Rectal smooth muscle tissue (tissue), 1 donor: Measurements from ENCODE around the gene SPRR2B.
"Not testable (repeated sequence)": the region's sequence is repeated elsewhere in the genome, so short reads cannot be mapped to it uniquely, and the experiment has no call there.

Experiments used
- H3K27ac ChIP-seq: one replicate; pipeline ENCODE4 v1.7.0; 2013; ENCODE audit warnings: low read depth, low read length, inconsistent platforms
- H3K27me3 ChIP-seq: one replicate; pipeline ENCODE4 v1.7.0; 2013; ENCODE audit warnings: low read length; ENCODE audit not compliant: control insufficient read depth, insufficient read depth
- H3K36me3 ChIP-seq: one replicate; pipeline ENCODE4 v1.7.0; 2013; ENCODE audit warnings: low read length; ENCODE audit not compliant: control insufficient read depth, insufficient read depth
- H3K4me1 ChIP-seq: one replicate; pipeline ENCODE4 v1.7.0; 2013; ENCODE audit warnings: low read length; ENCODE audit not compliant: control insufficient read depth, insufficient read depth
- H3K4me3 ChIP-seq: one replicate; pipeline ENCODE4 v1.7.0; 2013; ENCODE audit warnings: low read length
- H3K9ac ChIP-seq: one replicate; pipeline ENCODE4 v1.7.0; 2013; ENCODE audit warnings: low read length

Gene SPRR2B

GRCh38 chr1:153030895-153031294, 40.5 kb downstream of the SPRR2B start, which contains the start of gene SPRR1B:
TSS of gene SPRR1B (plus strand) at chr1:153031203. CDS start at chr1:153032346, 1,143 bp downstream.
- H3K27ac ChIP-seq, result no peak within 1 kb of the TSS
- H3K4me3 ChIP-seq, result no peak within 1 kb of the TSS
- H3K36me3 ChIP-seq, result no peaks in the 10 kb centered on the region

GRCh38 chr1:153028766-153029165, 42.6 kb downstream of the SPRR2B start:
- H3K27me3 ChIP-seq, result no peaks in the 10 kb centered on the region
- H3K4me1 ChIP-seq, result no peaks in the 10 kb centered on the region
- no peak overlapping the region for H3K9ac ChIP-seq
- H3K36me3 ChIP-seq, result no peaks in the 10 kb centered on the region
- H3K4me3 ChIP-seq, result no peak overlapping the region
- no peak overlapping the region for H3K27ac ChIP-seq

More at GRCh38 chr1:153030895-153031294, 40.5 kb downstream of the SPRR2B start, which contains the start of gene SPRR1B:
- H3K4me1 ChIP-seq, result no peaks in the 10 kb centered on the region
- no peaks in the 10 kb centered on the region for H3K27me3 ChIP-seq
- H3K9ac ChIP-seq, result no peak within 1 kb of the TSS

- H3K9ac ChIP-seq, result no peak overlapping the region
These were observed 45.6 kb downstream of the SPRR2B start for GRCh38 chr1:153025797-153026196.

DNA sequence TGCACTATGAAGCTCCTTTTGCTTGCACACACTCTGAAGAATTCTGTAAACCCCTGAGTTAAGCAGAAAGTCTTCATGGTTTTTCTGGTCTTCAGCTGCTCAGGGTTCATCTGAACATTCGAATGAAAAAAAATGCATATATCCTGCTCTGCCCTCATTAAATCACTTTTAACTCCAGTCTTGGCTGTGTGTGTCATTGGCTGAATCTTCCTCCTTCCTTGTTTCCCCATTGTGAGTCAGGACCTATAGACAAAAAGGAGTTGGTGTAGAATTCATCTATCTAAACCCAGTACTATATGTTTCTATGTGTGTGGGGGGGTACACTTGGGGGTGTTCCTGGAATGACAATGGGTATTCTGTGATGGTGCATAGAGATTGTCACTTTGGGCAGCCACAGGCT, 47.0 kb downstream of the SPRR2B start:
- H3K27me3 ChIP-seq, result no peaks in the 10 kb centered on the region
- H3K9ac ChIP-seq, result no peak overlapping the region
- H3K27ac ChIP-seq, result no peak overlapping the region

More at GRCh38 chr1:153025797-153026196, 45.6 kb downstream of the SPRR2B start:
- Histone ChIP-seq H3K36me3 (no peaks in the 10 kb centered on the region), H3K4me3 (no peak overlapping the region), H3K27ac (no peak overlapping the region), H3K4me1 (no peaks in the 10 kb centered on the region), H3K27me3 (no peaks in the 10 kb centered on the region)

GRCh38 chr1:153023109-153023508, 48.3 kb downstream of the SPRR2B start:
- H3K27me3 ChIP-seq, result no peaks in the 10 kb centered on the region
- no peak overlapping the region for H3K4me3 ChIP-seq
- H3K4me1 ChIP-seq, result no peaks in the 10 kb centered on the region
- no peak overlapping the region for H3K27ac ChIP-seq
- no peaks in the 10 kb centered on the region for H3K36me3 ChIP-seq
- H3K9ac ChIP-seq, result no peak overlapping the region

More for the DNA sequence above, 47.0 kb downstream of the SPRR2B start:
- no peaks in the 10 kb centered on the region for H3K36me3 ChIP-seq
- H3K4me3 ChIP-seq, result no peak overlapping the region
- no peaks in the 10 kb centered on the region for H3K4me1 ChIP-seq

DNA sequence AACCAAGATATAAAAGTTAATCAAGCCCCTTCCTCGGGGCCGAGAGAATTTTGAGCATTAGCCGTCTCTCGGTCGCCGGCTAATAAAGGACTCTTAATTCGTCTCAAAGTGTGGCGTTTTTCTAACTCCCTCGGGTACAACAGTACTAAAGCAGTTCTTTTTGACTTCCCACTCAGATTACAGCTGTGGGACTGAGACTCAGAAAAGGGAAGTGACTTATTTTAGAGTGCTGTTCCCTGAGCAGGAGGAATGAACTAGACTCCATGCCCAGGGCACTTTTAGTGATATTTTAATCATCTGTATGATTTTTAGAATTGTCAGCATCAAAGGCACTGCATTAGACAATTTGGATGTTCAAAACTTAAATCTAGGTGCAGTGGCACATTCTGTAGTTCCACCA, 49.1 kb downstream of the SPRR2B start:
- not testable (repeated sequence) for H3K36me3 ChIP-seq, H3K27ac ChIP-seq, H3K4me1 ChIP-seq, H3K4me3 ChIP-seq, H3K9ac ChIP-seq, H3K27me3 ChIP-seq

- H3K9ac ChIP-seq, H3K27ac ChIP-seq, H3K4me3 ChIP-seq, H3K36me3 ChIP-seq, H3K4me1 ChIP-seq, H3K27me3 ChIP-seq: not testable (repeated sequence)
These were observed 49.6 kb downstream of the SPRR2B start for GRCh38 chr1:153021829-153022228.
